Measurements from ENCODE around the gene GDPD4. TPM values are rescaled to one million over a fixed set of nuclear protein-coding genes. Genes with fewer than 3 reads are reported as not detected.

GDPD4 gene
- total RNA-seq, 1 experiment from 2014 or later: not detected

- H3K9me3 ChIP-seq (ENCODE audit: low read length): no peaks in the 10 kb centered on the region
- no peaks in the 10 kb centered on the region for H3K27me3 ChIP-seq (ENCODE audit: low read length)
- H3K27ac ChIP-seq (ENCODE audit: low read length): no peak overlapping the region
- H2AFZ ChIP-seq (ENCODE audit: low read length): no peak overlapping the region
- no peaks in the 10 kb centered on the region for H3K9me2 ChIP-seq (replicated peaks; ENCODE audit: insufficient read depth, low read length)
- H3K4me3 ChIP-seq (ENCODE audit: low read length): no peak overlapping the region
- DNase-seq: no peak
- peaks cover 11% of the 10 kb centered on the region for H3K4me1 ChIP-seq (ENCODE audit: low read length)
- H3K79me2 ChIP-seq (ENCODE audit: low read length): no peaks in the 10 kb centered on the region
- no peak overlapping the region for H3K9ac ChIP-seq (ENCODE audit: low read length)
- no peaks in the 10 kb centered on the region for H3K36me3 ChIP-seq (ENCODE audit: insufficient read depth, low read length)
- no peaks in the 10 kb centered on the region for H4K20me1 ChIP-seq (ENCODE audit: insufficient read depth, low read depth, low read length)
- no peak overlapping the region for H3K4me2 ChIP-seq (ENCODE audit: low read depth, low read length, poor library complexity, severe bottlenecking)
These were observed 111.0 kb downstream of the GDPD4 start for GRCh38 chr11:77190331-77191075.

- Histone ChIP-seq H3K9me2 (replicated peaks; ENCODE audit: insufficient read depth, low read length) (no peaks in the 10 kb centered on the region), H3K9ac (ENCODE audit: low read length) (no peak overlapping the region), H3K9me3 (ENCODE audit: low read length) (no peaks in the 10 kb centered on the region), H3K27me3 (ENCODE audit: low read length) (no peaks in the 10 kb centered on the region), H3K4me3 (ENCODE audit: low read length) (no peak overlapping the region), H3K79me2 (ENCODE audit: low read length) (no peaks in the 10 kb centered on the region), H3K4me2 (ENCODE audit: low read depth, low read length, poor library complexity, severe bottlenecking) (no peak overlapping the region), H3K27ac (ENCODE audit: low read length) (no peak overlapping the region), H3K4me1 (ENCODE audit: low read length) (peaks cover 15% of the 10 kb centered on the region), H3K36me3 (ENCODE audit: insufficient read depth, low read length) (no peaks in the 10 kb centered on the region), H4K20me1 (ENCODE audit: insufficient read depth, low read depth, low read length) (no peaks in the 10 kb centered on the region), H2AFZ (ENCODE audit: low read length) (no peak overlapping the region)
- DNase-seq: no peak
These were observed 111.8 kb downstream of the GDPD4 start for GRCh38 chr11:77189588-77190210.

GRCh38 chr11:77188633-77189491 lies 112.6 kb downstream of the GDPD4 start:
- Histone ChIP-seq H3K36me3 (ENCODE audit: insufficient read depth, low read length) (no peaks in the 10 kb centered on the region), H3K9me2 (replicated peaks; ENCODE audit: insufficient read depth, low read length) (no peaks in the 10 kb centered on the region), H2AFZ (ENCODE audit: low read length) (no peak overlapping the region), H3K4me2 (ENCODE audit: low read depth, low read length, poor library complexity, severe bottlenecking) (no peak overlapping the region), H3K27me3 (ENCODE audit: low read length) (no peaks in the 10 kb centered on the region), H3K9ac (ENCODE audit: low read length) (no peak overlapping the region), H3K27ac (ENCODE audit: low read length) (no peak overlapping the region), H3K4me1 (ENCODE audit: low read length) (peaks cover 15% of the 10 kb centered on the region), H3K4me3 (ENCODE audit: low read length) (no peak overlapping the region), H4K20me1 (ENCODE audit: insufficient read depth, low read depth, low read length) (no peaks in the 10 kb centered on the region), H3K9me3 (ENCODE audit: low read length) (no peaks in the 10 kb centered on the region), H3K79me2 (ENCODE audit: low read length) (no peaks in the 10 kb centered on the region)
- no peak for DNase-seq

- Histone ChIP-seq H3K4me3 (ENCODE audit: low read length) (no peak overlapping the region), H3K9me2 (replicated peaks; ENCODE audit: insufficient read depth, low read length) (no peaks in the 10 kb centered on the region), H3K79me2 (ENCODE audit: low read length) (no peaks in the 10 kb centered on the region), H4K20me1 (ENCODE audit: insufficient read depth, low read depth, low read length) (no peaks in the 10 kb centered on the region), H2AFZ (ENCODE audit: low read length) (no peak overlapping the region), H3K4me2 (ENCODE audit: low read depth, low read length, poor library complexity, severe bottlenecking) (no peak overlapping the region), H3K9me3 (ENCODE audit: low read length) (no peaks in the 10 kb centered on the region), H3K36me3 (ENCODE audit: insufficient read depth, low read length) (no peaks in the 10 kb centered on the region), H3K4me1 (ENCODE audit: low read length) (peaks cover 15% of the 10 kb centered on the region), H3K27ac (ENCODE audit: low read length) (no peak overlapping the region), H3K9ac (ENCODE audit: low read length) (no peak overlapping the region), H3K27me3 (ENCODE audit: low read length) (no peaks in the 10 kb centered on the region)
- DNase-seq: peak; percentile 87
These were observed 113.5 kb downstream of the GDPD4 start for GRCh38 chr11:77187776-77188632.

GRCh38 chr11:77187111-77187750 lies 114.3 kb downstream of the GDPD4 start:
- Histone ChIP-seq H3K9me2 (replicated peaks; ENCODE audit: insufficient read depth, low read length) (no peaks in the 10 kb centered on the region), H3K27me3 (ENCODE audit: low read length) (no peaks in the 10 kb centered on the region), H2AFZ (ENCODE audit: low read length) (no peak overlapping the region), H3K4me2 (ENCODE audit: low read depth, low read length, poor library complexity, severe bottlenecking) (no peak overlapping the region), H3K9ac (ENCODE audit: low read length) (no peak overlapping the region), H3K27ac (ENCODE audit: low read length) (no peak overlapping the region), H3K36me3 (ENCODE audit: insufficient read depth, low read length) (no peaks in the 10 kb centered on the region), H3K4me1 (ENCODE audit: low read length) (peaks cover 15% of the 10 kb centered on the region), H3K9me3 (ENCODE audit: low read length) (no peaks in the 10 kb centered on the region), H3K4me3 (ENCODE audit: low read length) (no peak overlapping the region), H3K79me2 (ENCODE audit: low read length) (no peaks in the 10 kb centered on the region), H4K20me1 (ENCODE audit: insufficient read depth, low read depth, low read length) (no peaks in the 10 kb centered on the region)
- no peak for DNase-seq

- DNase-seq: no peak
- Histone ChIP-seq H3K4me3 (ENCODE audit: low read length) (no peak overlapping the region), H3K4me2 (ENCODE audit: low read depth, low read length, poor library complexity, severe bottlenecking) (no peak overlapping the region), H4K20me1 (ENCODE audit: insufficient read depth, low read depth, low read length) (no peaks in the 10 kb centered on the region), H3K9me2 (replicated peaks; ENCODE audit: insufficient read depth, low read length) (no peaks in the 10 kb centered on the region), H3K27me3 (ENCODE audit: low read length) (no peaks in the 10 kb centered on the region), H3K36me3 (ENCODE audit: insufficient read depth, low read length) (no peaks in the 10 kb centered on the region), H2AFZ (ENCODE audit: low read length) (no peak overlapping the region), H3K9me3 (ENCODE audit: low read length) (no peaks in the 10 kb centered on the region), H3K9ac (ENCODE audit: low read length) (no peak overlapping the region), H3K4me1 (ENCODE audit: low read length) (peaks cover 15% of the 10 kb centered on the region), H3K79me2 (ENCODE audit: low read length) (no peaks in the 10 kb centered on the region), H3K27ac (ENCODE audit: low read length) (no peak overlapping the region)
These were observed 115.2 kb downstream of the GDPD4 start for GRCh38 chr11:77186302-77186701.

GRCh38 chr11:77184136-77184860 lies 117.2 kb downstream of the GDPD4 start:
- DNase-seq: no peak
- Histone ChIP-seq H3K4me3 (ENCODE audit: low read length) (no peak overlapping the region), H3K9ac (ENCODE audit: low read length) (no peak overlapping the region), H3K36me3 (ENCODE audit: insufficient read depth, low read length) (no peaks in the 10 kb centered on the region), H3K79me2 (ENCODE audit: low read length) (no peaks in the 10 kb centered on the region), H4K20me1 (ENCODE audit: insufficient read depth, low read depth, low read length) (no peaks in the 10 kb centered on the region), H3K9me2 (replicated peaks; ENCODE audit: insufficient read depth, low read length) (no peaks in the 10 kb centered on the region), H3K27me3 (ENCODE audit: low read length) (no peaks in the 10 kb centered on the region), H3K27ac (ENCODE audit: low read length) (no peak overlapping the region), H3K9me3 (ENCODE audit: low read length) (no peaks in the 10 kb centered on the region), H3K4me1 (ENCODE audit: low read length) (peaks cover 15% of the 10 kb centered on the region), H2AFZ (ENCODE audit: low read length) (no peak overlapping the region), H3K4me2 (ENCODE audit: low read depth, low read length, poor library complexity, severe bottlenecking) (no peak overlapping the region)

Data from Karpas-422 (cell line).